ENCODE results near the gene CAPN5. TPM values are rescaled to one million over a fixed set of nuclear protein-coding genes. Genes with fewer than 3 reads are reported as not detected.

The CAPN5 gene
- total RNA-seq, 1 experiment from 2014 or later = 17.3 TPM

- no peak for ATAC-seq
- TF ChIP-seq CTCF (IDR thresholded peaks at IDR 0.05) (no peak), SIN3A (IDR thresholded peaks at IDR 0.05; ENCODE audit: borderline replicate concordance, insufficient read depth, low read depth, low read length) (no peak), TCF7L2 (IDR thresholded peaks at IDR 0.05; ENCODE audit: low read depth, low read length) (no peak), REST (IDR thresholded peaks at IDR 0.05; ENCODE audit: insufficient read depth in 1 of 2, low read depth in 2 of 2, low read length in 1 of 2) (no peak), POLR2AphosphoS5 (IDR thresholded peaks at IDR 0.05; ENCODE audit: low read depth, low read length) (no peak)
- Histone ChIP-seq H3K9me3 (ENCODE audit: control insufficient read depth, insufficient read depth, low read depth, low read length) (no peaks in the 10 kb centered on the region), H3K27ac (ENCODE audit: low read length) (no peak overlapping the region), H3K4me1 (ENCODE audit: control insufficient read depth, insufficient read depth, low read length) (peaks cover 7% of the 10 kb centered on the region; the same call in 1 of the 2 replicates), H3K27me3 (ENCODE audit: control insufficient read depth, insufficient read depth, low read length) (no peaks in the 10 kb centered on the region), H3K36me3 (ENCODE audit: control insufficient read depth, insufficient read depth, low read length) (no peaks in the 10 kb centered on the region), H3K4me3 (ENCODE audit: low read depth in 2 of 2, low read length in 2 of 2) (no peak overlapping the region)
- CTCF ChIA-PET = interaction anchor here (0.7 kb wide), 1 partner anchor 16 kb away, joined by 3 read pairs; no protein-coding TSS in a partner anchor
- in situ Hi-C loops (cut with HindIII; ENCODE audit: low pct_unique_long_range_greater_than_20kb, low sequenced_read_pairs) (no loop called here), intact Hi-C loops (cut with micrococcal nuclease; ENCODE audit: unreplicated experiment) (no loop called here)
- POLR2A ChIA-PET = no interaction called here
- no TSS peak for BruUV-seq (replicated peaks)
- no peak for DNase-seq (ENCODE audit: low read depth, low spot score)
Observed at GRCh38 chr11:77123591-77123990, 56.8 kb downstream of the CAPN5 start.

- CTCF ChIA-PET = interaction anchor here (0.7 kb wide), 1 partner anchor 16 kb away, joined by 3 read pairs; no protein-coding TSS in a partner anchor
- H3K36me3 ChIP-seq (ENCODE audit: control insufficient read depth, insufficient read depth, low read length) = no peaks in the 10 kb centered on the region
- TF ChIP-seq TCF7L2 (IDR thresholded peaks at IDR 0.05; ENCODE audit: low read depth, low read length) = no peak
- TF ChIP-seq CTCF (IDR thresholded peaks at IDR 0.05) = no peak
- TF ChIP-seq SIN3A (IDR thresholded peaks at IDR 0.05; ENCODE audit: borderline replicate concordance, insufficient read depth, low read depth, low read length) = no peak
- TF ChIP-seq POLR2AphosphoS5 (IDR thresholded peaks at IDR 0.05; ENCODE audit: low read depth, low read length) = no peak
- TF ChIP-seq REST (IDR thresholded peaks at IDR 0.05; ENCODE audit: insufficient read depth in 1 of 2, low read depth in 2 of 2, low read length in 1 of 2) = no peak
- intact Hi-C loops (cut with micrococcal nuclease; ENCODE audit: unreplicated experiment) = no loop called here
- H3K9me3 ChIP-seq (ENCODE audit: control insufficient read depth, insufficient read depth, low read depth, low read length) = no peaks in the 10 kb centered on the region
- H3K27me3 ChIP-seq (ENCODE audit: control insufficient read depth, insufficient read depth, low read length) = no peaks in the 10 kb centered on the region
- no TSS peak for BruUV-seq (replicated peaks)
- POLR2A ChIA-PET = no interaction called here
- no peak overlapping the region for H3K4me3 ChIP-seq (ENCODE audit: low read depth in 2 of 2, low read length in 2 of 2)
- peaks cover 7% of the 10 kb centered on the region; the same call in 1 of the 2 replicates for H3K4me1 ChIP-seq (ENCODE audit: control insufficient read depth, insufficient read depth, low read length)
- in situ Hi-C loops (cut with HindIII; ENCODE audit: low pct_unique_long_range_greater_than_20kb, low sequenced_read_pairs) = no loop called here
- ATAC-seq (no peak), DNase-seq (ENCODE audit: low read depth, low spot score) (no peak)
- no peak overlapping the region for H3K27ac ChIP-seq (ENCODE audit: low read length)
Observed at GRCh38 chr11:77124041-77124440, 57.3 kb downstream of the CAPN5 start.
